ENCODE results near the gene ATAD3A.
"Not testable (repeated sequence)": the region's sequence is repeated elsewhere in the genome, so short reads cannot be mapped to it uniquely, and the experiment has no call there.

DNA sequence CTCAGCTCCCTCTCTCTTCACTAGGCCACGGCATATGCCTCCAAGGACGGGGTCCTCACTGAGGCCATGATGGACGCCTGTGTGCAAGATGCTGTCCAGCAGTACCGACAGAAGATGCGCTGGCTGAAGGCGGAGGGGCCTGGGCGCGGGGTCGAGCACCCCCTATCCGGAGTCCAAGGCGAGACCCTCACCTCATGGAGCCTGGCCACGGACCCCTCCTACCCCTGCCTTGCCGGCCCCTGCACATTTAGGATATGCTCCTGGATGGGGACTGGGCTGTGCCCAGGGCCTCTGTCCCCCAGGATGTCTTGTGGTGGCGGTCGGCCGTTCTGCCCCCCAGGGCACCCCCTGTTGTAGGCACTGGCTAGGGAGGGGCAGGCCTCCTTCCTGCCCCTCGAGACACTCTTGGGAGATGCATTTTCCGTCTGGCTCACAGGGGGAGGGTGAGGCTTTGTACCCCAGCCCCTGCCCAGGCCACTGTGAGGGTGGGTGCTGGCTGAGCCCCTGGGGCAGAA lies 16.4 kb upstream of the ATAD3A start:
- TF ChIP-seq POLR2AphosphoS5 (IDR thresholded peaks at IDR 0.05; ENCODE audit: insufficient read depth in 1 of 2, low read depth in 1 of 2); POLR2A (IDR thresholded peaks at IDR 0.05): not testable (repeated sequence)
- TF ChIP-seq, protein P1, sequence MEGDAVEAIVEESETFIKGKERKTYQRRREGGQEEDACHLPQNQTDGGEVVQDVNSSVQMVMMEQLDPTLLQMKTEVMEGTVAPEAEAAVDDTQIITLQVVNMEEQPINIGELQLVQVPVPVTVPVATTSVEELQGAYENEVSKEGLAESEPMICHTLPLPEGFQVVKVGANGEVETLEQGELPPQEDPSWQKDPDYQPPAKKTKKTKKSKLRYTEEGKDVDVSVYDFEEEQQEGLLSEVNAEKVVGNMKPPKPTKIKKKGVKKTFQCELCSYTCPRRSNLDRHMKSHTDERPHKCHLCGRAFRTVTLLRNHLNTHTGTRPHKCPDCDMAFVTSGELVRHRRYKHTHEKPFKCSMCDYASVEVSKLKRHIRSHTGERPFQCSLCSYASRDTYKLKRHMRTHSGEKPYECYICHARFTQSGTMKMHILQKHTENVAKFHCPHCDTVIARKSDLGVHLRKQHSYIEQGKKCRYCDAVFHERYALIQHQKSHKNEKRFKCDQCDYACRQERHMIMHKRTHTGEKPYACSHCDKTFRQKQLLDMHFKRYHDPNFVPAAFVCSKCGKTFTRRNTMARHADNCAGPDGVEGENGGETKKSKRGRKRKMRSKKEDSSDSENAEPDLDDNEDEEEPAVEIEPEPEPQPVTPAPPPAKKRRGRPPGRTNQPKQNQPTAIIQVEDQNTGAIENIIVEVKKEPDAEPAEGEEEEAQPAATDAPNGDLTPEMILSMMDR (IDR thresholded peaks at IDR 0.05), result not testable (repeated sequence)

Data from vagina (tissue), 2 donors.